ENCODE measurements around the gene DCN.
"Not testable (repeated sequence)": the region's sequence is repeated elsewhere in the genome, so short reads cannot be mapped to it uniquely, and the experiment has no call there.

Gene DCN

GRCh38 chr12:91182636-91183455 is at the start of gene DCN:
Gene DCN (minus strand): TSS chr12:91182817. CDS start chr12:91178552, 4,265 bp downstream.
- no peak for DNase-seq (ENCODE audit: low read depth)

- no peak for DNase-seq (ENCODE audit: low read depth)
Measured at GRCh38 chr12:91230841-91231240, 48.2 kb upstream of the DCN start.

- no peak for DNase-seq (ENCODE audit: low read depth)
Measured at GRCh38 chr12:91226951-91227350, 44.3 kb upstream of the DCN start.

GRCh38 chr12:91225316-91225715 is 42.7 kb upstream of the DCN start:
- DNase-seq (ENCODE audit: low read depth): no peak

- no peak for DNase-seq (ENCODE audit: low read depth)
Measured at GRCh38 chr12:91224401-91224800, 41.8 kb upstream of the DCN start.

GRCh38 chr12:91222746-91223145 is 40.1 kb upstream of the DCN start:
- no peak for DNase-seq (ENCODE audit: low read depth)

GRCh38 chr12:91219919-91220318 is 37.3 kb upstream of the DCN start:
- DNase-seq (ENCODE audit: low read depth): no peak

GRCh38 chr12:91219511-91219910 is 36.9 kb upstream of the DCN start:
- no peak for DNase-seq (ENCODE audit: low read depth)

- no peak for DNase-seq (ENCODE audit: low read depth)
Measured at GRCh38 chr12:91216871-91217270, 34.3 kb upstream of the DCN start.

GRCh38 chr12:91215940-91216454 is 33.4 kb upstream of the DCN start:
- DNase-seq (ENCODE audit: low read depth): no peak

GRCh38 chr12:91211866-91212265 is 29.2 kb upstream of the DCN start:
- DNase-seq (ENCODE audit: low read depth): no peak

- DNase-seq (ENCODE audit: low read depth): no peak
Measured at GRCh38 chr12:91210618-91211017, 28.0 kb upstream of the DCN start.

- DNase-seq (ENCODE audit: low read depth): no peak
Measured at GRCh38 chr12:91210144-91210543, 27.5 kb upstream of the DCN start.

- DNase-seq (ENCODE audit: low read depth): not testable (repeated sequence)
Measured at GRCh38 chr12:91207301-91207700, 24.7 kb upstream of the DCN start.

GRCh38 chr12:91205811-91206210 is 23.2 kb upstream of the DCN start:
- DNase-seq (ENCODE audit: low read depth): no peak

- no peak for DNase-seq (ENCODE audit: low read depth)
Measured at GRCh38 chr12:91204421-91204820, 21.8 kb upstream of the DCN start.

- no peak for DNase-seq (ENCODE audit: low read depth)
Measured at GRCh38 chr12:91203610-91204009, 21.0 kb upstream of the DCN start.

GRCh38 chr12:91202390-91202789 is 19.8 kb upstream of the DCN start:
- no peak for DNase-seq (ENCODE audit: low read depth)

- DNase-seq (ENCODE audit: low read depth): no peak
Measured at GRCh38 chr12:91196436-91196835, 13.8 kb upstream of the DCN start.

GRCh38 chr12:91194500-91194899 is 11.9 kb upstream of the DCN start:
- DNase-seq (ENCODE audit: low read depth): no peak

GRCh38 chr12:91191513-91192111 is 9.0 kb upstream of the DCN start:
- no peak for DNase-seq (ENCODE audit: low read depth)

GRCh38 chr12:91189516-91189915 is 6.9 kb upstream of the DCN start:
- no peak for DNase-seq (ENCODE audit: low read depth)

- DNase-seq (ENCODE audit: low read depth): no peak
Measured at GRCh38 chr12:91188778-91189177, 6.2 kb upstream of the DCN start.

GRCh38 chr12:91186156-91186555 is 3.5 kb upstream of the DCN start:
- DNase-seq (ENCODE audit: low read depth): no peak
